ENCODE data around the gene TEX9.

GRCh38 chr15:56325186-56325585, 40.0 kb upstream of the TEX9 start:
- TF ChIP-seq CTCF (IDR thresholded peaks at IDR 0.05) (no peak), POLR2A (IDR thresholded peaks at IDR 0.05) (no peak)

Measured in right lobe of liver (tissue), 4 donors.